Ovary (tissue), 9 donors: ENCODE measurements around the gene EVA1B. TPM values are rescaled to one million over a fixed set of nuclear protein-coding genes. Genes with fewer than 3 reads are reported as not detected.

Experiments
- DNase-seq, 5 donors: peaks; one replicate each; pipeline ENCODE4 v3.0.0-alpha.2; 2019 to 2020
- H3K27ac ChIP-seq, 2 donors: fragments of 200-600 bp; one replicate each; pipeline versions ENCODE4 v1.5.1 to v1.8.0; 2019 to 2022
- H3K27me3 ChIP-seq: fragments of 200-600 bp; one replicate; pipeline ENCODE4 v1.8.0; 2022
- H3K36me3 ChIP-seq: fragments of 200-600 bp; sonication (generic); one replicate; pipeline ENCODE4 v1.5.1; 2019
- H3K4me1 ChIP-seq: one replicate; pipeline ENCODE4 v1.8.1; 2013; ENCODE audit warnings: mild to moderate bottlenecking, moderate library complexity; ENCODE audit not compliant: insufficient read depth
- H3K4me3 ChIP-seq: fragments of 200-600 bp; sonication (generic); one replicate; pipeline ENCODE4 v1.5.1; 2017
- H3K9me3 ChIP-seq, 2 donors: fragments of 200-600 bp in 1 of 2; sonication (generic) in 1 of 2; one replicate each; pipeline versions ENCODE4 v1.5.1 to v1.8.1; 2013 to 2019; ENCODE audit warnings: mild to moderate bottlenecking in 1 of 2, moderate library complexity in 1 of 2
- CTCF ChIP-seq, 3 donors: fragments of 450-650 bp in 2 of 3; fragments of 200-600 bp in 1 of 3; IDR thresholded peaks; one replicate each; pipeline versions ENCODE4 v1.5.1 to v1.8.0; 2016 to 2022; ENCODE audit warnings: antibody characterized with exemption in 3 of 3, mild to moderate bottlenecking in 1 of 3
- EP300 ChIP-seq: sonication (generic); formaldehyde crosslinking; IDR thresholded peaks from one replicate; pipeline ENCODE4 v1.6.1; 2017; ENCODE audit warnings: antibody characterized with exemption
- POLR2A ChIP-seq: fragments of 450-650 bp; IDR thresholded peaks from one replicate; pipeline ENCODE4 v1.6.1; 2017; ENCODE audit warnings: antibody characterized with exemption, mild to moderate bottlenecking, moderate library complexity
- WGBS, 3 donors: extraction: QIAGEN DNeasy Blood & Tissue Kit in 1 of 3; methylation state at CpG; one replicate each; pipeline versions ENCODE4 v1.1.5 to v1.1.7; 2013 to 2017; 5-methylcytosine and 5-hydroxymethylcytosine counted together
- intact Hi-C, 4 donors: fragments of 100-400 bp; cut with DNase I; formaldehyde crosslinking; loops; one replicate each; pipeline versions ENCODE4 v1.11.0 to v1.15.1; 2022 to 2023
- polyA plus RNA-seq, 2 donors: library from polyadenylated mRNA; stranded (reverse); fragments of 200-250 nt in 1 of 2; fragments of 350-450 nt in 1 of 2; fragmentation: Illumina TruSeq in 1 of 2; extraction: RNeasy Lipid Tissue Mini Kit (QIAGEN cat#74804) in 1 of 2; gene quantifications; one replicate each; pipeline ENCODE4 v1.2.3, GENCODE V29; 2013 to 2014
- total RNA-seq, 7 donors: library from RNA; depleted of rRNA in 2 of 7; stranded (reverse); fragments of >200 nt in 2 of 7; fragmentation: NEBNext Ultra II Directional in 3 of 7; extraction: Animal tissue kit (Norgen Biotek cat#: 25700) in 3 of 7; gene quantifications; one replicate each; pipeline versions ENCODE4 v1.1.0 to v1.2.4, GENCODE V29; 2016 to 2023
- donor health status: DM: no; HTN: no; CAD: no; lungs with moderate emphysema.
- donor health status: DM: no; HTN: no; CAD: no.
- donor health status: Bipolar disorder and iron deficiency.
- donor health status: DM: yes; HTN: yes; CAD: no.
- donor health status: DM: no; HTN: no; CAD: no.
- donor health status: DM: yes; HTN: yes; CAD: no.

EVA1B gene
- total and polyA plus RNA-seq, 9 donors: 39.9 to 113 (median 55.4) TPM; not detected in 1

DNA sequence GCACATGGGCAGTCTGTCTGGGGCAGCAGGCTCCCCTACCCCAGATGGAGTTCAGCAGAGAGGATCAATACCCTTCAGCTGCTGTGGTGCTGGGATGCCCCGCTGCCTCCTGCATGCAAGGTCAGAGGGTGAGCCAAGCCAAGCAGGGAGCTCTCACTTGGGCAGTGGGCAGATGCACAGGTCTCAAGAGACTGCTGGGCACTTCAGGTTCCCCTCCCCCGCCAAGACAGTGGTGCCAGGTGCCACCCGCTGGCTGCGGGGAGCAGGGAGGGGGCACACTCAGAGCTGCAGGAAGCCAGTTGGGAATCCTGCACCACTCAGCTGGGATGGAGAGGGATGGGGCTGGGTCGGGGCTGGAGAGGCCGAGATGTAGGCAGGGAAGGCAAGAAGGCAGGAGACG is 15.8 kb upstream of the EVA1B start:
- Histone ChIP-seq H3K36me3 (no peaks in the 10 kb centered on the region), H3K27ac (no peak overlapping the region), H3K27me3 (no peaks in the 10 kb centered on the region), H3K9me3 (no peaks in the 10 kb centered on the region), H3K4me3 (no peak overlapping the region), H3K4me1 (no peaks in the 10 kb centered on the region)
- intact Hi-C loops: no loop called here
- 83 to 87% (median 84%) methylated on average over 6 to 7 of the region's 7 CpGs for WGBS, 3 donors
- DNase-seq: no peak
- TF ChIP-seq POLR2A (no peak), CTCF (IDR thresholded peaks at IDR 0.05) (no peak), EP300 (no peak)

- Histone ChIP-seq H3K27me3 (no peaks in the 10 kb centered on the region), H3K4me3 (no peak overlapping the region), H3K27ac (no peak overlapping the region), H3K4me1 (no peaks in the 10 kb centered on the region), H3K9me3 (no peaks in the 10 kb centered on the region), H3K36me3 (no peaks in the 10 kb centered on the region)
- WGBS, 3 donors: 86 to 88% (median 88%) methylated on average over 6 of the region's 6 CpGs
- intact Hi-C loops: no loop called here
- TF ChIP-seq POLR2A: no peak
- TF ChIP-seq EP300: no peak
- TF ChIP-seq CTCF (IDR thresholded peaks at IDR 0.05): no peak
- no peak for DNase-seq
Observed at GRCh38 chr1:36337830-36338229, 14.4 kb upstream of the EVA1B start.

- no peak for DNase-seq
- 81 to 83% (median 83%) methylated on average over 15 of the region's 15 CpGs for WGBS, 3 donors
- Histone ChIP-seq H3K4me3 (no peak overlapping the region), H3K9me3 (no peaks in the 10 kb centered on the region), H3K27ac (no peak overlapping the region), H3K27me3 (no peaks in the 10 kb centered on the region), H3K36me3 (no peaks in the 10 kb centered on the region), H3K4me1 (peaks cover 2% of the 10 kb centered on the region)
- no peak for TF ChIP-seq POLR2A
- TF ChIP-seq CTCF (IDR thresholded peaks at IDR 0.05): no peak
- TF ChIP-seq EP300: no peak
- intact Hi-C loops: no loop called here
Observed at GRCh38 chr1:36330940-36331339, 7.5 kb upstream of the EVA1B start.

- Histone ChIP-seq H3K27me3 (no peaks in the 10 kb centered on the region), H3K36me3 (no peaks in the 10 kb centered on the region), H3K4me3 (no peak overlapping the region), H3K27ac (no peak overlapping the region), H3K4me1 (peaks cover 2% of the 10 kb centered on the region), H3K9me3 (no peaks in the 10 kb centered on the region)
- TF ChIP-seq EP300: no peak
- TF ChIP-seq CTCF (IDR thresholded peaks at IDR 0.05): no peak
- TF ChIP-seq POLR2A: no peak
- 84 to 89% (median 87%) methylated on average over 9 of the region's 9 CpGs for WGBS, 3 donors
- intact Hi-C loops: no loop called here
- no peak for DNase-seq
Observed at GRCh38 chr1:36329817-36330216, 6.4 kb upstream of the EVA1B start.
